ENCODE data around the gene PHACTR3. TPM values are rescaled to one million over a fixed set of nuclear protein-coding genes. Genes with fewer than 3 reads are reported as not detected.

Gene PHACTR3
- total RNA-seq, 2 experiments from 2014 or later, result not detected

DNA sequence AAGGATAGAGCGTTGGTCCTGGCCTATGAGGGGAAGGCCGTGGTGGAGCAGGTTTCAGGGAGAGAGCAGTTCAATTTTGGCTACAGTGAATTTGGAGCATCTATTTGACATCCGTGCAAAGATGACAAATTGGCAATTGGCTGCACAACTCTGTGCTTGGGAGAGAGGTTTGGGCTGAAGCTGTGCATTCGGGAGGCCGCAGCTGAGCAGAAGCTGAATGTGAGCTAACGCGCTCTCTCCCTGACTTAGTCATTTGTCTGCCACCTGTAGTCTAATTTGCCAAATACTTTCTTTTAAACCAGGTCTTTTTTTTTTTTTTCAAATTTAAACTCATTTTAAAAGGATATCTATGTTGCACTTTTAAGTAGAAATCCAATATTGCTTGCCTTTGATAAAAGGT lies 78.8 kb downstream of the PHACTR3 start:
- ChIA-PET CTCF (no interaction called here), POLR2A (interaction anchor here (0.6 kb wide), 1 partner anchor 610 kb away, joined by 3 read pairs; no protein-coding TSS in a partner anchor)

- POLR2A ChIA-PET, result no interaction called here
- CTCF ChIA-PET, result no interaction called here
These were observed 80.4 kb downstream of the PHACTR3 start for GRCh38 chr20:59684685-59685242.

DNA sequence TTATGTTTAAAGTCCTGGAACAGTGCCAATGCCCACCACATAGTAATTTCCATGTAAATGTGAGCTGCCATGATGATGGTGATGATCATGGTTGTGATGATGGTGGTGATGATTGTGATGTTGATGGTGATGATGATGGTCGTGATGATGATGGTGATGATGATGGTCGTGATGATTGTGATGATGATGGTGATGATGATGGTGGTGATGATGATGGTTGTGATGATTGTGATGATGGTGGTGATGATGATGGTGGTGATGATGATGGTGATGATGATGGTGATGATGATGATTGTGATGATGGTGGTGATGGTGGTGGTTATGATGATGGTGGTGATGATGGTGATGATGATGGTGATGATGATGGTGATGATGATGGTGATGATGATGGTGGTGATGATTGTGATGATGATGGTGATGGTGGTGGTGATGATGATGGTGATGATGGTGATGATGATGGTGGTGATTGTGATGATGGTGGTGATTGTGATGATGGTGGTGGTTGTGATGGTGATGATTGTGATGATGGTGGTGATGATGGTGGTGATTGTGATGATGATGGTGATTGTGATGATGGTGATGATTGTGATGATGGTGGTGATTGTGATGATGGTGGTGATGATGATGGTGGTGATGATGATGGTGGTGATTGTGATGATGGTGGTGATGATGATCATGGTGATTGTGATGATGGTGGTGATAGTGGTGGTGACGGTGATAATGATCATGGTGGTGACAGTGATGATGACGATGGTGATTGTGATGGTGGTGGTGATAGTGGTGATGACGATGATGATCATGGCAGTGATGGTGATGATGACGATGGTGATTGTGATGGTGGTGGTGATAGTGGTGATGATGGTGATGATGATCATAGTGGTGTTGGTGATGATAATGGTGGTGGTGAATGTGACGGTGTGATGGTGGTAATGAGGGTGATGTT lies 82.3 kb downstream of the PHACTR3 start:
- POLR2A ChIA-PET, result no interaction called here
- CTCF ChIA-PET, result no interaction called here

- POLR2A ChIA-PET, result no interaction called here
- CTCF ChIA-PET, result no interaction called here
These were observed 84.0 kb downstream of the PHACTR3 start for GRCh38 chr20:59688356-59688755.

- CTCF ChIA-PET, result no interaction called here
- POLR2A ChIA-PET, result no interaction called here
These were observed 84.7 kb downstream of the PHACTR3 start for GRCh38 chr20:59688999-59689398.

GRCh38 chr20:59690101-59690500 lies 85.8 kb downstream of the PHACTR3 start:
- CTCF ChIA-PET, result no interaction called here

DNA sequence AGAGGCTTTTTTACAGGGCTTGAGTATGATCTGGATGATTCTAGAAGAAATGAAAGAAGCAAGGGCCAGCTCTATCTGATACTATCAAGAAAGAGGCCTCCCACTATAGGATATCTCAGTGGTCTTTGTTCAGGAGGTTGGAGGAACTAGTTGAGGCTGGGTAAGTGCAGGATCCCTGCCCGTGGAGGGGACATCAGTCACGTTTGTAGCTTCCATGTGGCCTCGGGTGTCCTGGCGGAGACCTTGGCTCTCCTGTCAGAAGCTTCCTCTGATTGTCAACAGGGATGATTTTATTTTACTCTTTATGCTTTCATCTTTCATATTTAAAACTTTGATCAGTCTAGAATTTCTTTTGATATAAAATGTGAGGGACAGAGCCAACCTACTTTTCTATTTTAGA lies 86.6 kb downstream of the PHACTR3 start:
- POLR2A ChIA-PET, result no interaction called here
- CTCF ChIA-PET, result no interaction called here

More at GRCh38 chr20:59690101-59690500, 85.8 kb downstream of the PHACTR3 start:
- POLR2A ChIA-PET, result no interaction called here

DNA sequence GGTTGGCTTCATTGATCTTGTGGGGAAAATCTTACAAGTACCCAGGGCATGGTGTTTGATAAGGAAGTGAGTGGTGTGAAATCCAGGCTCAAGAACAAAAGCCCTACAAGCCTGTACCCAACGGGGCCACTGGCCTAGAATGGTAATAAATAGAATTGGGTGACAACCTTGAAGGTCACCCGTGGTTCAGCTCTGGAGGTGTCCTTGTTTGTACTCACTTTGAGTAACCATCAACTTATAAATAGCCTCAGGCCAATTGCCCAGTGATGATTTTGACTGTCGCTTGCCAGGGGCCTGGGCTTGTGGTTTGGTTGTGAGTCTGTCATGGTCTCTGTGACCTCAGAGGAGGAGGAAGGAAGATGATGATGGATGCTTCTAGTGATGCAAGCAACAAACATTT lies 87.8 kb downstream of the PHACTR3 start:
- CTCF ChIA-PET, result no interaction called here
- POLR2A ChIA-PET, result no interaction called here

DNA sequence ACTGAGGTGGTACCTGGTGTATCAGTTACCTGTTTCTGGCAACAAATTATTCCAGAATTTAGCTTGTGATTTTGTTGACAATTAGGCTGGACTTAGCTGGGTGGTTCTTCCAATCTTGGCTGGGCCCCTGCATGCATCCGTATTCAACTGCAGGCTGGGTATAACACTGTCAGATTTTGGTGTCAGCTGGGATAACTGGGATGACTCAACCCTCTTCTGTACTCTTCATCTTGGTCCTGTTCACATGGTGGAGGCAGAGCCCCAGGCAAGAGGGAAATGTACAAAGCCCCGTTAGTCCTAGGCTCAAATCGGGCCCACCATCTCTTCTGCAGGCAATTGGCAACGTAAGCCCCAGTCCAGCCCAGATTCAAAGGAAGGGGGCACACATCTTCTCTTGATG lies 89.2 kb downstream of the PHACTR3 start:
- CTCF ChIA-PET, result interaction anchor here (1.0 kb wide), 1 partner anchor 13 kb away, joined by 3 read pairs; no protein-coding TSS in a partner anchor
- POLR2A ChIA-PET, result no interaction called here

DNA sequence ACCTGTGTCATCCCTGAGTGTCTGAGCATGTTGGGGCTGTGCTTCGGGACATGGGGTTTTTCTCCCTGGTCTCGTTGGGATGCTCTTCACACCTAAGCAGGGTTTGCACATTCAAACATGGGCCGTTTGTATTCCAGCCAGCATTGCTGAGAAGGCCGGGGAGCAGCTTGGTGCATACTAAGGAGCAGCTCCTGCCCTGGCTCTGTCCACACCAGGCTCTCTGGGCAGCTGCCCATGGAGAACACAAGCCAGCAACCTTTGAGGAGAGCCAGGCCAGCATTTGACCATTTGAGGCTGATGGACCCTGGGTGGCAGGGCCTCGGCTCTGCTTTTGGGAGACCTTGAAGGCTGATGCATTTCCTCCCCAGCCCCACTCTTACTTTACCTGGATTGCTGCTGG lies 92.1 kb downstream of the PHACTR3 start:
- CTCF ChIA-PET, result no interaction called here
- POLR2A ChIA-PET, result no interaction called here

DNA sequence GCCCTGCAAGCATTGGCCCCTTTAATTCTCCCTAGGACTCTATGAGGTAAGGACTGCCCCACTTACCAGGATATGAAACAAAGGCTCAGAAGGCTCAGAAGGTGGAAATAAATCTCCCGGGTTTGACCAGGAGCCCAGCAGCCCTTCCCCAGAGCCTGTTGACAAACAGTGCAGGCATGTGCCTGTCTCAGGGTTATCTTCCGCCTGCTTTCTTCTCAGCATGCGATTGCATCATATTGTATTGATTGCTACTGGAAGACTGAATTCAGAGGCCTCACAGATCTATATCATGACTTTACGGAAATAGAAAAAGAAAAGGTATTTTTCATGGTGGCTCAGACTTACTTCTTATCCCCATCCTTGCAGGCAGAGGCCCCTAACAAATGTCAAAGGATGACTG lies 92.7 kb downstream of the PHACTR3 start:
- CTCF ChIA-PET, result no interaction called here
- POLR2A ChIA-PET, result no interaction called here

DNA sequence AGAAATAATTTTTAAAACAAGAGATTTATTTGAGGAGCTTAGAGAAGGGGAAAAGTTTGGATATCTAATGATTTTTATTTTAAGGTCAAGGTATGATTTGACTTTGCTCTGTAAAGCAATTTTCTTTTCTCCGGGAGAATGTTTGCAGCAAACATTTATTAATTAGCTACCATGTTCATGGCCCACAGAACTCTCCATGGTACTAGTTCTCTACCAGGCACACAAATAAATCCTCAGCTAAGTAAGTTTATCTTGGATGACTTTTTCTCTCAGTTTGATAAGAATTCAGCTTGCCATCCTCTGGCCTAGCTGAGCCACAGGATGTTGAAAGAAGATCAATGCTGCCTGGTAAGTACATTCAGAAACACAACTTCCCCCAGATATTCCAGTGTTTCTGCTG lies 94.3 kb downstream of the PHACTR3 start:
- ChIA-PET POLR2A (no interaction called here), CTCF (no interaction called here)

DNA sequence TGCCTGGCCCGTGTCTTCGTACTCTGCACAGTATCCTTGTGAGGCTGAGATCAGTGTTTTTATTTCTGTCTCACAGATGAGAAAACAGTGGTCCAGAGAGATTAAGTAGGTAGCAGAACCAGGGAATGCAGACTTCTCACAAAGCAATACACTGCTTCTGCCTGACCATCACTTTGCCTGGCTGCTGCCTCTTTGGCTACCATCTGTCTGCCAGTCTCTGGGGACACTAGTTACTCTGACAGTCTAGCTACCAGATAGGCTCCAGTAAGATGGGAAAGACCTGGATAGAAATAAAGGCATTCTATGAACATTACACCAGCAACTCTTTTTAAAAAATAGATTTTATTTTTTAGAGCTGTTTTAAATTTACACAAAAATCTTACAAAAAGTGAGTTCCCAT lies 96.9 kb downstream of the PHACTR3 start:
- POLR2A ChIA-PET, result no interaction called here

DNA sequence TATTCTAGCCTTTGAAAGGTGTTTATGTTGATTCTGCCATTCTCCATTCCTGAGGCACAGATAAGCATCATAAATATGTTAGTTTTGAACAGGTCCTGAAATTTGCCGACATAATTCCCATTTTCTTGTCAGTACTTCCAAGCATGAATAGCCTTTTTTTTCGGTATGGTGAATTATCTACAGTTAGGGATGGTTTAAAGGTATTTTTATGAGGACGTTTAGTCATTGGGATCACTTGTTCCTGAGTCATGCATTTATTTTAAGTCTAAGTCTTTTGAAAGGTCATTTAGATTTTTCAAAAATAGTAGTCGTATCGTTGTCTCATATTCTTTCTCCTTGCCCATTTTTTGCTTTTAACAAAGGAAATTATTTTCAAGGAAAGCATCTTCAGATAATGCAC lies 98.7 kb downstream of the PHACTR3 start:
- CTCF ChIA-PET, result no interaction called here

More for the DNA sequence above, 96.9 kb downstream of the PHACTR3 start:
- CTCF ChIA-PET, result no interaction called here

GRCh38 chr20:59705651-59706399 lies 101.5 kb downstream of the PHACTR3 start:
- ChIA-PET POLR2A (no interaction called here), CTCF (no interaction called here)

More for the DNA sequence above, 98.7 kb downstream of the PHACTR3 start:
- POLR2A ChIA-PET, result no interaction called here

- CTCF ChIA-PET, result interaction anchor here (0.7 kb wide), 1 partner anchor 12 kb away, joined by 3 read pairs; no protein-coding TSS in a partner anchor
These were observed 102.0 kb downstream of the PHACTR3 start for GRCh38 chr20:59706400-59706693.

DNA sequence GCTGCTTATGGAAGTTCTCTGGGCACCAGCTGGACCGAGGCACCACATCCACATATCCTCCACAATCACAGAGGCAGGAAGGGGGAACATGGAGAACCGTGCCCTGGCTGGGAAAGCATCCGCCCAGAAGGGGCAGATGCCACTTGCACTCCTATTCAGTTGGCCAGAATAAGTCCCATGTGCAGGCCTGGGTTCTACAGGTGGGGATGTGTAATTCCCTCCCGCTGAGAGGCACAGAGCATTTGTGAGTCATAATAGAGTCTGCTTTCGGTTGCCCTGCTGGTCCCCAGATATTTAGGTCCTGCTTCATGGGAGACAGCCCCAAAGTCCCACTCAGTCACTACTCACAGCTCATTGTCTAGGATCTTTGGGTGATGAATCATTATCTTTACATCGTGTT lies 104.0 kb downstream of the PHACTR3 start:
- ChIA-PET CTCF (no interaction called here), POLR2A (no interaction called here)

More at GRCh38 chr20:59706400-59706693, 102.0 kb downstream of the PHACTR3 start:
- POLR2A ChIA-PET, result no interaction called here

- ChIA-PET POLR2A (no interaction called here), CTCF (no interaction called here)
These were observed 105.3 kb downstream of the PHACTR3 start for GRCh38 chr20:59709636-59710035.

- ChIA-PET POLR2A (no interaction called here), CTCF (no interaction called here)
These were observed 113.7 kb downstream of the PHACTR3 start for GRCh38 chr20:59718071-59718470.

DNA sequence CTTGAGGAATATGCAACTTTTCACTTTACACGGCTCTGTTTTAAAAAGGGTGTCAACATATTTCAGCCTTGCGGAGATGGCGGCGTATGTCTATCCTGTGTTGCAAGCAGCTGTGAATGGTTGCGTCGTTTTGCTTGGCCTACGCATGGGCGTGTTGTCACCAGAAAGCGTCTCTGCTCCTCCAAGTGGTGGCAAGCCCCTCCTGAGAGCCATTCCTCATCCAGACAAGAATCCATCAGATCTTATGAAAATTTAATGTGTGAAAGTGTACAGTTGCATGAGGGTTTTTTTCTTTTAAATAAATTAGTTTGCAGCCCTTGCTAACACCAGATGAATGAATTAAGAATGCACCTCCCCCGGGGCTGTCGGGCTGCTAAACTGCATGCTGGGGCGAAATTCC lies 114.4 kb downstream of the PHACTR3 start:
- ChIA-PET CTCF (no interaction called here), POLR2A (no interaction called here)

DNA sequence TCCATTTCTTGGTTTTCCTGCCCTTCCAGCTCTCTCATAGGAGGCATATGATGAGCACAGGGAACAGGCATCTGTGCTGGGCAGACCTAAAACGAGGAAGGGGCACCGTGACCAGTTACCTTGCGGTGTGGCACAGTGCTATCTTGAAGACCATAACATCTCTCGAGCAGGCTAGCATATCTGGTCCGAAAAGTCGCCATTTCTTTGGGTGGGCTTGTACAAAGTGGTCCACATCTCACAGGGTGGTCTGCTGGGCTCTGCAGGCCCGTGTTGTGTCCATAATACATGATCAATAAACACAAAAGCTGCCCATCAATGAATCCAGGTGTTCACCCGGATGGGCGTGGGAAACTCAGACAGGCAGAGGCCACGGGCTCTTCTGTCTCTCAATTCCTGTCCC lies 115.7 kb downstream of the PHACTR3 start:
- ChIA-PET CTCF (no interaction called here), POLR2A (no interaction called here)
